Cardiac muscle cell (in vitro differentiated cells and primary cell): ENCODE measurements around the gene PI4KB. TPM values are rescaled to one million over a fixed set of nuclear protein-coding genes. Genes with fewer than 3 reads are reported as not detected.
"Not testable (repeated sequence)": the region's sequence is repeated elsewhere in the genome, so short reads cannot be mapped to it uniquely, and the experiment has no call there.

ENCODE experiments used
- DNase-seq, 2 donors: peaks; one replicate each; pipeline versions ENCODE4 v3.0.0 to v3.0.0-alpha.2; 2010 to 2017; ENCODE audit warnings: low read depth in 1 of 2, low spot score in 1 of 2
- H3K27ac ChIP-seq: fragments of 200-600 bp; sonication (generic); 2 replicates; pipeline ENCODE4 v1.5.1; 2016
- H3K27me3 ChIP-seq: fragments of 200-600 bp; sonication (generic); 2 replicates; pipeline ENCODE4 v1.6.0; 2016; ENCODE audit warnings: control low read depth
- H3K36me3 ChIP-seq: fragments of 200-600 bp; sonication (generic); 2 replicates; pipeline ENCODE4 v1.5.1; 2016; ENCODE audit warnings: control low read depth
- H3K4me1 ChIP-seq: fragments of 200-600 bp; sonication (generic); 2 replicates; pipeline ENCODE4 v1.8.1; 2017; ENCODE audit warnings: low read depth, mild to moderate bottlenecking, mixed run types
- H3K4me3 ChIP-seq: fragments of 200-600 bp; sonication (generic); 2 replicates; pipeline ENCODE4 v1.5.1; 2016; ENCODE audit warnings: mild to moderate bottlenecking
- H3K9me3 ChIP-seq: fragments of 200-600 bp; sonication (generic); 2 replicates; pipeline ENCODE4 v1.5.1; 2017; ENCODE audit warnings: low read depth, mild to moderate bottlenecking, control low read depth
- polyA plus RNA-seq: library from polyadenylated mRNA; unstranded; fragments of >200 nt; fragmentation: Nextera tagmentation; extraction: Ambion mirVana; gene quantifications from 2 replicates; pipeline ENCODE4 v1.2.1, GENCODE V29; 2016
- total RNA-seq: library from RNA; depleted of rRNA; stranded (reverse); fragments of >200 nt; gene quantifications from 2 replicates; pipeline ENCODE4 v1.2.3, GENCODE V29; 2016
- TF ChIP-seq, protein P1 (sequence below): IDR thresholded peaks from 2 replicates; pipeline ENCODE4 v1.5.1; 2012; ENCODE audit warnings: low read depth, mild to moderate bottlenecking, low read length

Gene PI4KB
- total and polyA plus RNA-seq, 2 experiments from 2014 or later = 46.0 to 53.5 TPM

DNA sequence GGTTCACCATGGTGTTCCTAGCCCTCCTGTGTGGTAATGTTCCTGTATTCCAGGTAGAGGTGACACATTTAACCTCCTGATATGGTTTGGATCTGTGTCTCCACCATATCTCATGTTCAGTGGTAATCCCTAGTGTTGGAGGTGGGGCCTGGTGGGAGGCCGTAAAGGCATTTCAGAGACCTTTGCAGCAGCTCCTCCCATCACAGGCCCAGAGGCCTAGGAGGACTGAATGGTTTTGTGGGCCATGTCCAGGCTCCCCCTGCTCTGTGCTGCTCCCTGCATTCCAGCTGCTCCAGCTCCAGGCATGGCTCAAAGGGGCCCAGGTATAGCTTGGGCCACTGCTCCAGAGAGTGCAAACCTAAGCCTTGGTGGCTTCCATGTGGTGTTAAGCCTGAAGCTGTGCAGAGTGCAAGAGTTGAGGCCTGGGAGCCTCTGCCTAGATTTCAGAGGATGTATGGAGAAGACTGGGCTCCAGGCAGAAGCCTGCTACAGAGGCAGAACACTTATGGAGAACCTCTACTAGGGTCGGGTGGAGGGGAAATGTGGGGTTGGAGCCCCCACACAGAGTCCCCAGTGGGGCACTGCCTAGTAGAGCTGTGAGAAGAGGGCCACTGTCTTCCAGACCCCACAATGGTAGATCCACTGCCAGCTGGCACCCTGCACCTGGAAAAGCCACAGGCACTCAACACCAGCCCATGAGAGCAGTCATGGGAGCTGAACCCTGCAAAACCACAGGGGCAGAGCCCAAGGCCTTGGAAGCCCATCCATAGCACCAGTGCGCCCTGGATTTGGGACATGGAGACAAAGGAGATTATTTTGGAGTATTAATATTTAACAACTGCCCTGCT, 35.3 kb upstream of the PI4KB start:
- no peaks in the 10 kb centered on the region for H3K4me1 ChIP-seq
- H3K4me3 ChIP-seq = no peak overlapping the region
- no peaks in the 10 kb centered on the region for H3K36me3 ChIP-seq
- DNase-seq = no peak
- TF ChIP-seq, protein P1, sequence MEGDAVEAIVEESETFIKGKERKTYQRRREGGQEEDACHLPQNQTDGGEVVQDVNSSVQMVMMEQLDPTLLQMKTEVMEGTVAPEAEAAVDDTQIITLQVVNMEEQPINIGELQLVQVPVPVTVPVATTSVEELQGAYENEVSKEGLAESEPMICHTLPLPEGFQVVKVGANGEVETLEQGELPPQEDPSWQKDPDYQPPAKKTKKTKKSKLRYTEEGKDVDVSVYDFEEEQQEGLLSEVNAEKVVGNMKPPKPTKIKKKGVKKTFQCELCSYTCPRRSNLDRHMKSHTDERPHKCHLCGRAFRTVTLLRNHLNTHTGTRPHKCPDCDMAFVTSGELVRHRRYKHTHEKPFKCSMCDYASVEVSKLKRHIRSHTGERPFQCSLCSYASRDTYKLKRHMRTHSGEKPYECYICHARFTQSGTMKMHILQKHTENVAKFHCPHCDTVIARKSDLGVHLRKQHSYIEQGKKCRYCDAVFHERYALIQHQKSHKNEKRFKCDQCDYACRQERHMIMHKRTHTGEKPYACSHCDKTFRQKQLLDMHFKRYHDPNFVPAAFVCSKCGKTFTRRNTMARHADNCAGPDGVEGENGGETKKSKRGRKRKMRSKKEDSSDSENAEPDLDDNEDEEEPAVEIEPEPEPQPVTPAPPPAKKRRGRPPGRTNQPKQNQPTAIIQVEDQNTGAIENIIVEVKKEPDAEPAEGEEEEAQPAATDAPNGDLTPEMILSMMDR = no peak
- H3K27ac ChIP-seq = no peak overlapping the region
- H3K27me3 ChIP-seq = no peaks in the 10 kb centered on the region
- H3K9me3 ChIP-seq = no peaks in the 10 kb centered on the region

DNA sequence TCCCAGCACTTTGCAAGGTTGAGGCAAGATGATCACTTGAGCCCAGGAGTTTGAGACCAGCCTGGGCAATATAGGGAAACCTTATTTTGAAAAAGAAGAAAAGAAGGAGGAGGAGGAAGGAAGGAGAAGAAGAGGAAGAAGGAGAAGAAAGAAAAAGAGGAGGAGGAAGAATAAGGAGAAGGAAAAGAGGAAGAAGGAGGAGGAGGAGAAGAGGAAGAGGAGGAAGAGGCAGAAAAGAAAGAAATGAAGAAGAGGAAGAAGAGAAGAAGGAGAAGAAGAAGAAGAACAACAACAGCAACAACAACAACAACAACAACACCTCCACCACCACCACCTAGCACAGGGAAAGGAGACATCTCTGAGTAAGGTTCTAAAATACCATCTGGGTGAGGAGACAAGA, 34.7 kb upstream of the PI4KB start:
- DNase-seq = no peak
- Histone ChIP-seq H3K27me3 (no peaks in the 10 kb centered on the region), H3K4me3 (no peak overlapping the region), H3K4me1 (no peaks in the 10 kb centered on the region), H3K36me3 (no peaks in the 10 kb centered on the region), H3K27ac (no peak overlapping the region), H3K9me3 (no peaks in the 10 kb centered on the region)
- TF ChIP-seq, protein P1 = no peak

GRCh38 chr1:151356696-151357095, 29.5 kb upstream of the PI4KB start:
- no peaks in the 10 kb centered on the region for H3K9me3 ChIP-seq
- H3K4me3 ChIP-seq = no peak overlapping the region
- TF ChIP-seq, protein P1 = no peak
- H3K27me3 ChIP-seq = no peaks in the 10 kb centered on the region
- H3K4me1 ChIP-seq = no peaks in the 10 kb centered on the region
- no peak for DNase-seq
- no peaks in the 10 kb centered on the region for H3K36me3 ChIP-seq
- no peak overlapping the region for H3K27ac ChIP-seq

DNA sequence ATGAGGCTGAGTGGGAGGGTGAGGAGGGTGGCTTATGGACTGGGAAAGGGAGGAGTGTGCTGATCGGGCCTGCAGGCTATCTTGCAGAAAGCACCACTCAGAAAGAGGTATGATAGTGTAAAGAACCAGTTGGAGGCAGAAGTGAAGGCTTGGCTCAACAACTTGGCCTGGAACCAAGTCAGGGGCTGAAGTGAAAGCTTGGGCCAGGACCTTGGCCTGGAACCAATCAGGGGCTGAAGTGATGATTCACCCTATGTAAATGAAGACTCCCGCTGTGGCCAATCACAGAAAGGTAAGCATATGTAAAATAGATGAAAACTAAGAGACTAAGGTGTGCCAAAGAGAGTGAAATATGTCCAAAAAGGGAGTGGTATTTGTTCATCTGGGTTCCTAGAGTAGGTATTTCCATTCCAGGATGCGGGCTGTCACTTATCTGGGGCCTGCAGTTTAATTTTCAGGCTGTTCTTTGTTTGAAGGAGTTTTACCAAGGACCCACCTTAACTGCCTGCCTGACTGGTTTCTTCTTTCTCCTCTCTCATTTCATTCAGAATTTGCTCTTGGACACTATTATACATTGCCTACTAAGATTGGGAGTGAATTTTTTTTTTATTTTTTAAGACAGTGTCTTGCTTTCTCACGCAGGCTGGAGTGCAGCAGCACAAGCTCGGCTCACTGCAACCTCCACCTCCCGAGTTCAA, 25.0 kb upstream of the PI4KB start:
- TF ChIP-seq, protein P1 = no peak
- no peaks in the 10 kb centered on the region for H3K27me3 ChIP-seq
- H3K9me3 ChIP-seq = no peaks in the 10 kb centered on the region
- H3K4me1 ChIP-seq = no peaks in the 10 kb centered on the region
- no peaks in the 10 kb centered on the region for H3K36me3 ChIP-seq
- no peak overlapping the region for H3K27ac ChIP-seq
- peak in 1 of 2 donors; percentile 55 for DNase-seq
- no peak overlapping the region for H3K4me3 ChIP-seq

GRCh38 chr1:151350323-151350722, 23.1 kb upstream of the PI4KB start:
- H3K27me3 ChIP-seq, DNase-seq, H3K4me1 ChIP-seq, H3K27ac ChIP-seq, H3K36me3 ChIP-seq, H3K4me3 ChIP-seq, H3K9me3 ChIP-seq: not testable (repeated sequence)
